NCI-H1930 (cell line): ENCODE data around the gene ETV1.
A peak's percentile ranks its signal among the peaks of the same experiment; 100 is the strongest.
"Not testable (repeated sequence)": the region's sequence is repeated elsewhere in the genome, so short reads cannot be mapped to it uniquely, and the experiment has no call there.

Source experiments
- DNase-seq, 2 experiments: peaks; one replicate each; lab custom pipeline; 2025; lab: John Stamatoyannopoulos, UW

ETV1 gene

GRCh38 chr7:13932131-13932530 is 57.3 kb downstream of the ETV1 start:
- no peak for DNase-seq

DNA sequence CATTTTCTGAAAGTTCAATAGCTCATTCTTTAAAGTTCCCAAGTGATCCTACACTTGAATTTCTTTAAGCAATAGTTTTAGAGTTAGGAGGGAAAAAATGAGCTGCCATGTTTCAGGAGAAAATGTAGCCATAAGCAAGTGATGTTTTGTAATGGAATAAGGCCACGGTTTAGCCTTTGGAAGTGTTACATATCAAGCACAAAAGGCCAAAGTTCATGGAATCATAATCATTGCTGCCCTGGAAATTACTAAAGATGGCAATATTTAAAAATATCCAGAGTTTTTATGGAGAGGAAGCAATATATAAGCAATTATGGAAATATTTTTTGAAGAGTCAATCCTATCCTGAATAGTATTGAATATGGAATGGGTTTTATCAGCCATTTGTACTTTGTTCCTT is 68.4 kb downstream of the ETV1 start:
- DNase-seq = no peak

DNA sequence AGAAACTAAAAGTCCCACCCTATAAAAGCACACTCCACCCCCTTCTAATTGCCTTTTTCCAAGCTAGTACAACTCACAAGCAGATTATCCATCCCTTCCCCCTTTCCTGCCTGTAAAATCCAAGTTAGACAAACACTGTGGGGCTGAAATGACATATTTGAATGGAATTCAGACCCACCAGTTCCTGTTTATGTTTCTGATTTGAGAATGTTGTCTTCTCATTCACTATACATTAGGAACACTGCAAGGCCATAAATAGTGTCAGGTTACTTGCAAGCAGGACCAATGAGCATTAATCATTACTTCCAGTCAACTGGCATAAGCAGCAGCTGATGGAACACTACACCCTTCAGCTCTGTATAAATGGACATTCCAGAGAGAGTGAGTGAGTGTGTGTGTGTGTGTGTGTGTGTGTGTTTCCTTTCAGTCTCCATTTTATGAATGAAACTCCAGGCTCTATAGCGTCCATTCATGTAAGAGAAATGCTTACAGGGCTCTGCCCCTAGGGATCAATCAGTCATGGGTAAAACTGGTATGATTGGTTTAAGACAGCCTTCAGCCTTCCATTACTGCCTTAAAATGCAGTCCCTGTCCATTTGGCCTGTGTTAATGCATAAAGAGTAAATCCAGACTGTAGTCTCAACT is 69.3 kb downstream of the ETV1 start:
- DNase-seq = peak; percentile 59 to 77

GRCh38 chr7:13918333-13918732 is 71.1 kb downstream of the ETV1 start:
- DNase-seq = not testable (repeated sequence)

DNA sequence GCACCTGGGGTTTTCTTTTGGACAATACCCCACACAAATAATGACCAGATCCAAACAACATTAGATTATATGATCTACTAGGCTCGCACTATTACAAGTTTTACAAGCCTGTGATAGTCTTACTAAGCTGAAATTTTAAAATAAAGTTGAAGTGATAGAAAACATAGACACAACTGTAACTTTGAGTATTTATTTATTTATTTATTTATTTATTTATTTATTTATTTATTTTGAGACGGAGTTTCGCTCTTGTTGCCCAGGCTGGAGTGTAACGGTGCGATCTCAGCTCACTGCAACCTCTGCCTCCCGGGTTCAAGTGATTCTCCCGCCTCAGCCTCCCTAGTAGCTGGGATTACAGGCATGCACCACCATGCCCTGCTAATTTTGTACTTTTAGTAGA is 72.4 kb downstream of the ETV1 start:
- DNase-seq = not testable (repeated sequence)

- no peak for DNase-seq
These were observed 73.6 kb downstream of the ETV1 start for GRCh38 chr7:13915891-13916290.

DNA sequence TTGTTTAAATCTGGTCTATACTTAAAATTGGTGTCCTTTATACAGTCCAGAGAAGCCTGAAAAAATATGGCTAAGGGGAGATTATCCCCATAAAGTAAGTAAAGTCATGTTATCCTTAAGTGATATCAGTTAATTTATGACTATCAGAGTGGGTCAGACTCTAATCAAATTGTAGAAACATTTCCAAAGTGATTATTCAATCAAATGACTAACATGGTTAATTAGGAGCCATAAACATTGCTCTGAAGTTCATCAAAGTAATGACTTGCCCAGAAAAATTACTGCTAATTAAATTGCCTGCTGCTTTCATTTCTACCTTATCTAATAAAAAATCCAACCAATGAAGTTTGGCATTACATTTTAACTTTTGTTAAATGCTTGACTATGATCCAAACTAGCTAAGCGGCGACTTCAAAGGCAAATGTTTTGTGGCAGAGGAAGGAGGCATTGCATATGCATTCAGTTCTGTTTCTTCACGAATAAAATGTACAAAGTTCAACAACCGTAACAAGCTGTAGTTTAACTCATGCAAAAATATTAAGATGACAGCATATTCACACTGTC is 76.7 kb downstream of the ETV1 start:
- DNase-seq = no peak

- no peak for DNase-seq
These were observed 77.6 kb downstream of the ETV1 start for GRCh38 chr7:13911909-13912308.

GRCh38 chr7:13910805-13911551 is 78.5 kb downstream of the ETV1 start:
- no peak for DNase-seq

GRCh38 chr7:13908667-13909397 is 80.6 kb downstream of the ETV1 start:
- no peak for DNase-seq

GRCh38 chr7:13907831-13908230 is 81.6 kb downstream of the ETV1 start:
- no peak for DNase-seq

GRCh38 chr7:13904689-13905088 is 84.8 kb downstream of the ETV1 start:
- no peak for DNase-seq

GRCh38 chr7:13904007-13904406 is 85.5 kb downstream of the ETV1 start:
- peak in 1 of 2 experiments; percentile 63 for DNase-seq

DNA sequence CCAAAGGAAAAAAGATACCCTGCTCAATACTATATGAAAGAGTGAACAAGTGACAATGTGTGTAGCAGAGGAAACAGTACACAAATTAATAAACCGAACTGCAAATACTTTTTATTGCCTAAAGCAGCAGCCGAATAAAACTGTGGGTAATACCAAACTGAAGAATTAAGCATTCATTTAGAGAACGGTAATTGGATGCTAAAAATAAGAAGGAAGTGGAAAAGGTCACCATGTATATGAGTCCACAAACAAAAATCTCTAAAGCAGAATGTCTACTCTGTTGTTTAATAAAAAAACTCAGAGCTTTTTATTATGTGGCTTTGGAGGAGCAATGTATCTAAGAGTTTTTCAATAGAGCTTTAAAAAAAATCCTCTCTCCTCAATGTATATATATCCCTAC is 87.9 kb downstream of the ETV1 start:
- no peak for DNase-seq

DNA sequence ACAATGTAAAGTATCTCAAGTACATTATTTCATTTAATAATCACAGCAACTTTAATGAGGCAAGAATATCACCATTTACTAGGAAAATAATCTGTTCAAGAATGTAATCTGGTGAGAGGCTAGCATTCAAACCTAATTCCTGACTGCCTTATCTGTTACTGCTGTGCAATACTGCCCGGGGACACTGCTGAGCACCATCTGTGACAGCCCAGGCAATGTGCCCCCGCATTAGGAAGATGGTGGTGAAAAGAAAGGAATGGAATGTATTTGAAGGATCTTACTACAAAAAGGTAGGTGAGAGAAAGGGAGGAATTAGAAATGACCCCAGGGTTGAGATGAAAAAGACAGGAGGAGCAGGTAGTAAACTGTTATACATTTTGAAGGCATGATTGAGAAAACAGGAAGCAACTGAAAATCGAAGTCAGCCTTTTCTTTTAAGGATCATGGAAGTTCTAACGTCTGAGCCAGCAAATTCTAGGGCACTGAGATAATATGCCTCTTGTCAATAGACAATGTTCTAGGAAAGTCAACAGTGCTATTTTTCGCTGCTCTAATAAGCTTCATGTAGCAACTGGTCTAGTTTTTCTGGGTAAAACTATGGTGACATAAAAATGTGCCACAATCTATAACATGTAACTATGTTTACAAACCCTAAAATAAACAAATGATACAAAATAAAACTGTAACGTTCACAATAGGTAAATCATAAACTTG is 90.4 kb downstream of the ETV1 start:
- peak in 1 of 2 experiments; percentile 25 for DNase-seq

DNA sequence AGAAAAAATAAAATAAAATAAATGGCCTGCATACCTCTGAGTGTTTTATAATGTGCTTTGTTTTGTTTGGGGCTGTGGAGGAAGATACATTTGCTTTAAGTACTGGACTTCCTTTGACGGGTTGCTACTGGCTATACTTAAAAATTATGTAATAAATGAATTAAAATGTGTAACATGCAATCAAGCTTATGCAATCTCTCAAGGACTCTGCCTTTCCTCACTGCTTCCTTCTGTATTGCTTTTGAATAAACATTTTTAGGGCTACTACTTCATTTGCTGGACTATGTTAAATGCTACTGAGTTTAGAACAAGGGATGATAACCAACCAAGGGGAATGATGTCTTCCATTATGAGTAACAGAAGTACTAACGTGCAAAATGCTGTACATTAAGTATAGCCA is 91.6 kb downstream of the ETV1 start:
- no peak for DNase-seq

DNA sequence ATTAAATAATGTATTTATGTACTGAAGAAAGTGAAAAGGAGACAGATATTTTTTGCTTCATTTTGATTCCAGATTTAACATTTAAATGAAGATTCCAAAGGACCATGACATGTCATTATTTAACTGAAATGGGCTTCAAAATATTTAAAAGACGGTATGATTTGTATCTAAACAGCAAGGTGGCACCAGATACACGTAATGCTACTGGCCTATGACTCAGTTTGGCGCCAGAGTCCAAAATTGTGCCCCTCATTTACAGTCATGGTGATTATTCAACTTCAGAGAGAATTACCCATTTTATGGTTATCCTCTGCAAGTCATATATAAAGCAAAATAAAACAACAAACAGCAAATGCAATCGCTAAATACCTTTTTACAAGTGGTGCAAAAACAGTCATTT is 94.5 kb downstream of the ETV1 start:
- DNase-seq = peak in 1 of 2 experiments; percentile 23

GRCh38 chr7:13894377-13894776 is 95.1 kb downstream of the ETV1 start:
- no peak for DNase-seq

DNA sequence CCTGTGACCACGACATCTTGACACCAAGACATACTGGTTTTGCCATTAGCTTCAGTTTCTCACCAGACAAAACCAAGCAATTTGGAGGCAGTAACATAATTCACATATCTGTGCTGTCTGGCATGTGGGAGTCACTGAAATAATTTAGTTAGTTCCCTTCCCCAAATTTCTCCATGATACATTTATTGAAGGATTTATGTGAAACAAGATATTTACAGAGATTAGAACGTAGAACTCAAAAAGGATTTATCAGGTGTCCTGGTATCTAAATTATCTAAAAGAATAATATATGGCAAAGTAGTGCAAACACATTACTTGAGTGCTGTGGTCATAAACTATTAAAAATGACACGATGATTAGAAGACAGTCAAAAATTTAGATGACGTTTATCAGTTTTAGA is 98.7 kb downstream of the ETV1 start:
- DNase-seq = no peak

DNA sequence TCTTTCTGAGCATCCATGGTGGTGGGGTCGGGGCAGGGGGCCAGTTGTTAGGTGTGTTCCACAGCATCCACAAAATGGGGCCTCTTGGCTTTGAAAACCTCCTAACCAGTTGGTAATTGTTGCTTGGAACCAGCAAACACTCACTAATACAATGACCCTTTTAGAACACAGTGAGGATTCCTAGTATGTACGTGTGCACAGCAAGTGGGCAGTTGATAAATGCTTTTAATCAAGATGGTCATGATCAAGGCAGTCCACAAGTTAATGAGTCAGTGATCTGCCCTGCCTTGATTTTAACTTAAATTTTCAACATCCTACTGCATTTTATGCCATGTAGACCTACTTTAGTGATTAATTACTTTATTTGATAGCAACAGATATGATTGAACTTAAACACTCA is 103.1 kb downstream of the ETV1 start:
- no peak for DNase-seq

DNA sequence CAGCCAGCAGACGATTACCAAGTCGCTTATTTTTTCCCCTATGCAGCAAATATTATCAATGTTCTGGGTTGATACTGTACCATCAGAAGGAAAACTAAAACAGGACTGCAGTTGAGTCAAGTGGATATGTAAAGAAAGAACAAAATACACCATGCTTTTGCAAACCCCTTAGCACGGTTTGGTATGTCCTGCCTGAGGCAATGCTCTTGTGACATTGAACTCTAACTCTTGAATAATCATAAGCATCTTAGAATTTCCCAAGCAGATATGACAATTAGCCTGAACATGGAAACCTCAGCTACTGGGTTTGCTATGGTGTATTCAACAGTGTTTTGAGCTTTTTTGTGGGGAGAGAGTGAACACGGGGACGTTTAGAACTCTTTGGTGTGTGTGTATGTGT is 107.4 kb downstream of the ETV1 start:
- no peak for DNase-seq

- DNase-seq = no peak
These were observed 108.7 kb downstream of the ETV1 start for GRCh38 chr7:13880789-13881188.
